SU-DHL-6 (cell line): ENCODE data around the gene TTC27.

Source experiments
- H2AFZ ChIP-seq: fragments of 200-600 bp; sonication (generic); 2 replicates; pipeline ENCODE4 v1.6.1; 2014; ENCODE audit warnings: low read depth, mild to moderate bottlenecking, moderate library complexity, mixed read lengths, antibody characterized with exemption, low read length; ENCODE audit not compliant: severe bottlenecking
- H3F3A ChIP-seq: fragments of 200-600 bp; shearing (Covaris generic); 2 replicates; pipeline ENCODE4 v1.6.0; 2016; ENCODE audit warnings: antibody characterized with exemption, mild to moderate bottlenecking; ENCODE audit not compliant: insufficient read depth
- H3K27ac ChIP-seq: fragments of 200-600 bp; sonication (generic); 2 replicates; pipeline ENCODE4 v1.5.1; 2016; ENCODE audit warnings: low read depth, mild to moderate bottlenecking, low read length, moderate library complexity, mixed read lengths
- H3K27me3 ChIP-seq: fragments of 200-600 bp; sonication (generic), shearing (Covaris generic); 2 replicates; pipeline ENCODE4 v1.6.0; 2014; ENCODE audit warnings: mild to moderate bottlenecking, low read length
- H3K36me3 ChIP-seq: fragments of 200-600 bp; sonication (generic); 2 replicates; pipeline ENCODE4 v1.6.1; 2014; ENCODE audit warnings: mild to moderate bottlenecking, low read length, mixed read lengths
- H3K4me2 ChIP-seq: fragments of 300-600, 200-600 bp; shearing (Covaris generic), sonication (generic); 2 replicates; pipeline ENCODE4 v1.6.0; 2014; ENCODE audit warnings: low read length, low read depth, mild to moderate bottlenecking; ENCODE audit not compliant: poor library complexity, severe bottlenecking
- H3K4me3 ChIP-seq: fragments of 200-600 bp; sonication (generic); 2 replicates; pipeline ENCODE4 v1.5.1; 2014; ENCODE audit warnings: antibody characterized with exemption, low read length, mild to moderate bottlenecking, mixed read lengths; ENCODE audit not compliant: insufficient read depth, poor library complexity, severe bottlenecking
- H3K79me2 ChIP-seq: fragments of 200-600 bp; sonication (generic); 2 replicates; pipeline ENCODE4 v1.6.1; 2014; ENCODE audit warnings: mild to moderate bottlenecking, low read length, moderate library complexity; ENCODE audit not compliant: insufficient read depth
- H3K9ac ChIP-seq: fragments of 200-600 bp; sonication (generic); 2 replicates; pipeline ENCODE4 v1.7.0; 2014; ENCODE audit warnings: mild to moderate bottlenecking, low read length
- H3K9me2 ChIP-seq: fragments of 200-600 bp; sonication (generic); replicated peaks from 2 replicates; pipeline ENCODE4 v1.6.1; 2014; ENCODE audit warnings: low read length; ENCODE audit not compliant: insufficient read depth
- H3K9me3 ChIP-seq: fragments of 200-600 bp; sonication (generic); 2 replicates; pipeline ENCODE4 v1.6.1; 2014; ENCODE audit warnings: low read length, mixed read lengths; ENCODE audit not compliant: insufficient read depth
- H4K20me1 ChIP-seq: fragments of 200-600 bp; sonication (generic); 2 replicates; pipeline ENCODE4 v1.6.1; 2014; ENCODE audit warnings: low read depth, mild to moderate bottlenecking, antibody characterized with exemption, low read length, moderate library complexity, mixed read lengths
- CTCF ChIP-seq: fragments of 200-600 bp; sonication (generic); IDR thresholded peaks from one replicate; pipeline ENCODE4 v1.5.1; 2017; ENCODE audit warnings: antibody characterized with exemption, mild to moderate bottlenecking, low read length, moderate library complexity; ENCODE audit not compliant: insufficient read depth, poor library complexity, severe bottlenecking
- EZH2phosphoT487 ChIP-seq: fragments of 200-600 bp; sonication (generic), shearing (Covaris generic); conservative IDR thresholded peaks from 2 replicates; pipeline ENCODE4 v1.6.1; 2018; ENCODE audit warnings: mild to moderate bottlenecking, antibody characterized with exemption, low read length, moderate library complexity, mixed read lengths

Gene TTC27

DNA sequence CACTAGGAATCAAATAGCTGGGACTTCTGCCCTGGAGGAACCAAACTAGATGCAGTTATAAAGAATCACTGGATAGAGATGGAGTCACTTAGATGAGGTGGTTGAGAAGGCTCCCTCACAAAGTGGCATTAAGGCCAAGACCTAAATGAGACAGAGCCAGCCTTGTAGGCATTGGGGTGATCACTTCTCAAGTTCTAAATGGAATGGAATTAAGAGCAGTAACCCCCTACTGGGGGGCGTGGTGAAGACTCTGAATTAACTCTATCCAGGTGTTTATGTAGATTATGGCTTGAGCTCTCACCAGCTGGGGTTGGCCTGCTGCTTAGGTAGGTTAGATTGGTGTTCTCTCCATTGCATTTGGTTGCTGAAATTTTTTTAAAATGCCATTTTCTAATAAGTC is 71.3 kb downstream of the TTC27 start:
- Histone ChIP-seq H3K9me2 (no peaks in the 10 kb centered on the region), H3K9me3 (no peaks in the 10 kb centered on the region), H3K36me3 (no peaks in the 10 kb centered on the region), H3F3A (no peaks in the 10 kb centered on the region), H2AFZ (no peak overlapping the region), H4K20me1 (no peaks in the 10 kb centered on the region), H3K4me2 (no peak overlapping the region), H3K27me3 (no peaks in the 10 kb centered on the region), H3K4me3 (no peak overlapping the region), H3K9ac (no peak overlapping the region), H3K79me2 (no peaks in the 10 kb centered on the region), H3K27ac (no peak overlapping the region)
- TF ChIP-seq CTCF: no peak
- no peak for TF ChIP-seq EZH2phosphoT487

DNA sequence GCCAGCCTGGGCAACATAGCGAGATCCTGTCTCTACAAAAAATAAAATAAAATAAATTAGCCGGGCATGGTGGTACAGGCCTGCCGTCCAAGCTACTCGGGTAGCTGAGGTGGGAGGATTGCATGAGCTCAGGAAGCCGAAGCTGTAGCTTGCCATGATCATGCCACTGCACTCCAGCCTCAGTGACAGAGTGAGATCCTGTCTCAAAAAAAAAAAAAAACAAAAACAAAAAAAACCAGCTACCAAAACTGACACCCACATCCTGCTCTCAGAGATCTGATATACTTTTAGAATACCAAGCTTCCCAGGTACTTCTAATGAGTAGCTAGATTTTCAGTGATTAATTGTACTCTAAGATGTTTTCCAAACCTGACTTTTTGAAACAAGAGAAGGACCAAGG is 74.0 kb downstream of the TTC27 start:
- H2AFZ ChIP-seq: no peak overlapping the region
- H3K79me2 ChIP-seq: no peaks in the 10 kb centered on the region
- H3K9me2 ChIP-seq: no peaks in the 10 kb centered on the region
- H3K27ac ChIP-seq: no peak overlapping the region
- H3K4me3 ChIP-seq: no peak overlapping the region
- no peak overlapping the region for H3K4me2 ChIP-seq
- H3K9ac ChIP-seq: no peak overlapping the region
- no peaks in the 10 kb centered on the region for H4K20me1 ChIP-seq
- no peaks in the 10 kb centered on the region for H3F3A ChIP-seq
- H3K27me3 ChIP-seq: no peaks in the 10 kb centered on the region
- H3K9me3 ChIP-seq: no peaks in the 10 kb centered on the region
- no peaks in the 10 kb centered on the region for H3K36me3 ChIP-seq
- TF ChIP-seq EZH2phosphoT487 (no peak), CTCF (no peak)

- Histone ChIP-seq H3K79me2 (no peaks in the 10 kb centered on the region), H3K9me2 (no peaks in the 10 kb centered on the region), H3K27ac (no peak overlapping the region), H3K36me3 (no peaks in the 10 kb centered on the region), H3K4me3 (no peak overlapping the region), H3K9ac (no peak overlapping the region), H3K4me2 (no peak overlapping the region), H3K27me3 (no peaks in the 10 kb centered on the region), H3F3A (no peaks in the 10 kb centered on the region), H2AFZ (no peak overlapping the region), H4K20me1 (no peaks in the 10 kb centered on the region), H3K9me3 (no peaks in the 10 kb centered on the region)
- no peak for TF ChIP-seq EZH2phosphoT487
- TF ChIP-seq CTCF: no peak
Measured at GRCh38 chr2:32702303-32703064, 74.6 kb downstream of the TTC27 start.
